ENCODE measurements around the gene GPC4. TPM values are rescaled to one million over a fixed set of nuclear protein-coding genes. Genes with fewer than 3 reads are reported as not detected.

GPC4 gene
- polyA plus RNA-seq, 1 donor from 2014 or later = 1.2 TPM

DNA sequence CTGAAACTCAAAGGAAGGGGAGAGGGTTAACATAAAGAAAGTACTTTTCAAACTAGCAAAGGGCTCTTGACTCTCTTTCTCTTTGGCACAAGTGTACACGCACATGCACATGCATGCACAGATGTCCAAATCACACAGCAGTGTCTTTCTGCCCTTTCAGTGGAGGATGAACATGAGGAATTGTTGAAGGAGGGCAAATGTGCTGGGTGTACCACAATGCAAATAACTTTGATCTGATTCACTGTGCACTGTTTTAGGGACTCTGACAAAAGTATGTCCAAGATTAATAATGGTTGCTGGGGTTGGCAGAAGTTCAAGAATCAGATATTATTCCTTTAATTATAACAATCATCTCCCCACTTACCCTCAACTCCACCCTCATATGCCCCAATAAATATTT lies 93.8 kb downstream of the GPC4 start:
- Histone ChIP-seq H3K4me3 (ENCODE audit: low read length) (no peak overlapping the region), H3K36me3 (ENCODE audit: insufficient read depth, low read length) (no peaks in the 10 kb centered on the region), H2AFZ (ENCODE audit: low read depth, low read length) (no peak overlapping the region), H3K9ac (ENCODE audit: low read length) (no peak overlapping the region), H3K27ac (ENCODE audit: low read length) (no peak overlapping the region), H3K27me3 (ENCODE audit: insufficient read depth, low read depth, low read length) (no peaks in the 10 kb centered on the region), H3F3A (ENCODE audit: insufficient read depth, low read length, poor library complexity, severe bottlenecking) (no peaks in the 10 kb centered on the region), H3K4me2 (ENCODE audit: low read length) (no peak overlapping the region), H4K20me1 (ENCODE audit: insufficient read depth) (no peaks in the 10 kb centered on the region), H3K9me2 (ENCODE audit: insufficient read depth, low read length) (no peaks in the 10 kb centered on the region), H3K79me2 (replicated peaks; ENCODE audit: insufficient read depth, low read length) (no peaks in the 10 kb centered on the region), H3K9me3 (ENCODE audit: low read length) (no peaks in the 10 kb centered on the region)
- TF ChIP-seq, protein P1, sequence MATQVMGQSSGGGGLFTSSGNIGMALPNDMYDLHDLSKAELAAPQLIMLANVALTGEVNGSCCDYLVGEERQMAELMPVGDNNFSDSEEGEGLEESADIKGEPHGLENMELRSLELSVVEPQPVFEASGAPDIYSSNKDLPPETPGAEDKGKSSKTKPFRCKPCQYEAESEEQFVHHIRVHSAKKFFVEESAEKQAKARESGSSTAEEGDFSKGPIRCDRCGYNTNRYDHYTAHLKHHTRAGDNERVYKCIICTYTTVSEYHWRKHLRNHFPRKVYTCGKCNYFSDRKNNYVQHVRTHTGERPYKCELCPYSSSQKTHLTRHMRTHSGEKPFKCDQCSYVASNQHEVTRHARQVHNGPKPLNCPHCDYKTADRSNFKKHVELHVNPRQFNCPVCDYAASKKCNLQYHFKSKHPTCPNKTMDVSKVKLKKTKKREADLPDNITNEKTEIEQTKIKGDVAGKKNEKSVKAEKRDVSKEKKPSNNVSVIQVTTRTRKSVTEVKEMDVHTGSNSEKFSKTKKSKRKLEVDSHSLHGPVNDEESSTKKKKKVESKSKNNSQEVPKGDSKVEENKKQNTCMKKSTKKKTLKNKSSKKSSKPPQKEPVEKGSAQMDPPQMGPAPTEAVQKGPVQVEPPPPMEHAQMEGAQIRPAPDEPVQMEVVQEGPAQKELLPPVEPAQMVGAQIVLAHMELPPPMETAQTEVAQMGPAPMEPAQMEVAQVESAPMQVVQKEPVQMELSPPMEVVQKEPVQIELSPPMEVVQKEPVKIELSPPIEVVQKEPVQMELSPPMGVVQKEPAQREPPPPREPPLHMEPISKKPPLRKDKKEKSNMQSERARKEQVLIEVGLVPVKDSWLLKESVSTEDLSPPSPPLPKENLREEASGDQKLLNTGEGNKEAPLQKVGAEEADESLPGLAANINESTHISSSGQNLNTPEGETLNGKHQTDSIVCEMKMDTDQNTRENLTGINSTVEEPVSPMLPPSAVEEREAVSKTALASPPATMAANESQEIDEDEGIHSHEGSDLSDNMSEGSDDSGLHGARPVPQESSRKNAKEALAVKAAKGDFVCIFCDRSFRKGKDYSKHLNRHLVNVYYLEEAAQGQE (IDR thresholded peaks at IDR 0.05; ENCODE audit: borderline replicate concordance) = no peak
- no peak for TF ChIP-seq EZH2 (IDR thresholded peaks at IDR 0.05; ENCODE audit: borderline replicate concordance, insufficient read depth, low read length, poor library complexity, severe bottlenecking)
- no peak for TF ChIP-seq MXI1 (conservative IDR thresholded peaks at IDR 0.05; ENCODE audit: poor library complexity, severe bottlenecking)
- no peak for TF ChIP-seq TAF1 (IDR thresholded peaks at IDR 0.05; ENCODE audit: low read depth)

DNA sequence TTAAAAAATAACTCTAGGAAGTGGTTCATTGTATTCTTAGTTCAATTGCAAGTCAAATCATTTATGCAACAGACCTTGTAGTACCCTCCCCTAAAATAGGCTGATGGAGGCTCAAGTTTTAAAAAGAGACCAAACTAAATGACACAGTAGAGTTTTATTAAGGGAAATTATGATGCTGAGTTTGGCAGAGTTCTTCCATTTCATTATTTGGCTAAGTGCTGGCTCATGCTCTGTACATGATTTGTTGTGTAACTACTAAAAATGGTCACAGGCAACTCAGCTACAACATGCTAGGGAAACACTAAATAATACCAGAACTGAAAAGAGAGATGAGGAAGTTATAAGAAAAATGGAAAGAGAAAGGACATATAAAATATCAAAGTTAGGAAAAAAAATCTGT lies 101.0 kb downstream of the GPC4 start:
- no peaks in the 10 kb centered on the region for H3K27me3 ChIP-seq (ENCODE audit: insufficient read depth, low read depth, low read length)
- no peak for TF ChIP-seq EZH2 (IDR thresholded peaks at IDR 0.05; ENCODE audit: borderline replicate concordance, insufficient read depth, low read length, poor library complexity, severe bottlenecking)
- no peak for TF ChIP-seq MXI1 (conservative IDR thresholded peaks at IDR 0.05; ENCODE audit: poor library complexity, severe bottlenecking)
- TF ChIP-seq, protein P1 (IDR thresholded peaks at IDR 0.05; ENCODE audit: borderline replicate concordance) = no peak
- no peak for TF ChIP-seq EP300 (conservative IDR thresholded peaks at IDR 0.05; ENCODE audit: poor library complexity, severe bottlenecking)
- no peak for TF ChIP-seq RAD21 (conservative IDR thresholded peaks at IDR 0.05)
- no peak for TF ChIP-seq SMC3 (conservative IDR thresholded peaks at IDR 0.05; ENCODE audit: poor library complexity)
- no peak for TF ChIP-seq POLR2AphosphoS5 (IDR thresholded peaks at IDR 0.05)
- TF ChIP-seq TAF1 (IDR thresholded peaks at IDR 0.05; ENCODE audit: low read depth) = no peak
- no peaks in the 10 kb centered on the region for H3K9me2 ChIP-seq (ENCODE audit: insufficient read depth, low read length)
- no peaks in the 10 kb centered on the region for H4K20me1 ChIP-seq (ENCODE audit: insufficient read depth)
- H3K79me2 ChIP-seq (replicated peaks; ENCODE audit: insufficient read depth, low read length) = no peaks in the 10 kb centered on the region
- no peaks in the 10 kb centered on the region for H3F3A ChIP-seq (ENCODE audit: insufficient read depth, low read length, poor library complexity, severe bottlenecking)
- no peak overlapping the region for H3K9ac ChIP-seq (ENCODE audit: low read length)
- no peak overlapping the region for H3K4me2 ChIP-seq (ENCODE audit: low read length)
- H2AFZ ChIP-seq (ENCODE audit: low read depth, low read length) = no peak overlapping the region
- no peak overlapping the region for H3K27ac ChIP-seq (ENCODE audit: low read length)
- H3K4me3 ChIP-seq (ENCODE audit: low read length) = no peak overlapping the region
- no peaks in the 10 kb centered on the region for H3K9me3 ChIP-seq (ENCODE audit: low read length)
- no peaks in the 10 kb centered on the region for H3K36me3 ChIP-seq (ENCODE audit: insufficient read depth, low read length)
